HepG2 (cell line): ENCODE data around the gene NTM.

Source experiments
- MIER3 ChIP-seq: IDR thresholded peaks from 2 replicates; pipeline ENCODE4 v1.6.1; 2016; ENCODE audit warnings: missing compliant biosample characterization, borderline replicate concordance
- SP4 ChIP-seq: sonication (generic); formaldehyde crosslinking; IDR thresholded peaks from 2 replicates; pipeline ENCODE4 v1.8.1; 2023; ENCODE audit warnings: mild to moderate bottlenecking, missing genetic modification reagents
- TRIM24 ChIP-seq: sonication (generic); formaldehyde crosslinking; IDR thresholded peaks from 2 replicates; pipeline ENCODE4 v1.8.0; 2022; ENCODE audit warnings: mild to moderate bottlenecking, missing genetic modification reagents
- TF ChIP-seq, protein P1 (sequence below): sonication (generic); formaldehyde crosslinking; IDR thresholded peaks from 2 replicates; pipeline ENCODE4 v1.9.0; 2021; ENCODE audit warnings: missing genetic modification reagents, borderline replicate concordance
- TF ChIP-seq, protein P2 (sequence below): sonication (generic); formaldehyde crosslinking; IDR thresholded peaks from 2 replicates; pipeline ENCODE4 v1.5.0; 2020; ENCODE audit warnings: mild to moderate bottlenecking, missing genetic modification reagents, moderate library complexity

DNA sequence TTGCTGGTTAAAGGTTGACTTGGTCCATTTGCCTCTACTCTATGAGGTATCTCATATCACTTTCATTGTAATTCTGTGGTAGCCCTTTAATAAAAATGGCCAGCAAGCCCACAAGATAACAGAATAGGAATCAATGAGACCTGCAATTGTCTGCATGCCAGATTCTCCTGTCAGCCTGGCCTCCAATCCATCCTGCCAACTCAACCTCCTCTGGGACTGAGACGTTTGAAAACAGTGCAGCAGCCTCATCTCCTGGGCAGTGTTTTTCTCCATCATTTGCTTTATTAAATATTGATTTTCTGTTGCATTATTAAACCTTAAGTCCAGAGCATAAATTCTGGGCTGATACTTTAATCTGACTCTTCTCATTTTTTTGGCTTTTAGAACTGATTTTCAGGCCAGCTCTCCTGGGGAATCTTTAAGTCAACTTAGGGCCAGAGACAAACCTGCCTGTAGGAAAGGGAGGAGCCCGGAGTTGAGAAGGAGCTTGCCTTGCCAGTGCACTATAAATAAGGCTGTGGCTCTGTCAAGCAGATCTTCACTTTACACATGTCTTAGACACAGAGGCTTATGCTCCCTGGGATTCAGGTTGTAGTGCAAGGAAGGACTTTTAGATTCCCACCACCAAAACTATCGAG is 798.0 kb downstream of the NTM start:
- no peak for TF ChIP-seq MIER3
- no peak for TF ChIP-seq SP4
- TF ChIP-seq, protein P1, sequence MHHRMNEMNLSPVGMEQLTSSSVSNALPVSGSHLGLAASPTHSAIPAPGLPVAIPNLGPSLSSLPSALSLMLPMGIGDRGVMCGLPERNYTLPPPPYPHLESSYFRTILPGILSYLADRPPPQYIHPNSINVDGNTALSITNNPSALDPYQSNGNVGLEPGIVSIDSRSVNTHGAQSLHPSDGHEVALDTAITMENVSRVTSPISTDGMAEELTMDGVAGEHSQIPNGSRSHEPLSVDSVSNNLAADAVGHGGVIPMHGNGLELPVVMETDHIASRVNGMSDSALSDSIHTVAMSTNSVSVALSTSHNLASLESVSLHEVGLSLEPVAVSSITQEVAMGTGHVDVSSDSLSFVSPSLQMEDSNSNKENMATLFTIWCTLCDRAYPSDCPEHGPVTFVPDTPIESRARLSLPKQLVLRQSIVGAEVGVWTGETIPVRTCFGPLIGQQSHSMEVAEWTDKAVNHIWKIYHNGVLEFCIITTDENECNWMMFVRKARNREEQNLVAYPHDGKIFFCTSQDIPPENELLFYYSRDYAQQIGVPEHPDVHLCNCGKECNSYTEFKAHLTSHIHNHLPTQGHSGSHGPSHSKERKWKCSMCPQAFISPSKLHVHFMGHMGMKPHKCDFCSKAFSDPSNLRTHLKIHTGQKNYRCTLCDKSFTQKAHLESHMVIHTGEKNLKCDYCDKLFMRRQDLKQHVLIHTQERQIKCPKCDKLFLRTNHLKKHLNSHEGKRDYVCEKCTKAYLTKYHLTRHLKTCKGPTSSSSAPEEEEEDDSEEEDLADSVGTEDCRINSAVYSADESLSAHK (CRISPR knock-in tag): no peak
- TF ChIP-seq, protein P2, sequence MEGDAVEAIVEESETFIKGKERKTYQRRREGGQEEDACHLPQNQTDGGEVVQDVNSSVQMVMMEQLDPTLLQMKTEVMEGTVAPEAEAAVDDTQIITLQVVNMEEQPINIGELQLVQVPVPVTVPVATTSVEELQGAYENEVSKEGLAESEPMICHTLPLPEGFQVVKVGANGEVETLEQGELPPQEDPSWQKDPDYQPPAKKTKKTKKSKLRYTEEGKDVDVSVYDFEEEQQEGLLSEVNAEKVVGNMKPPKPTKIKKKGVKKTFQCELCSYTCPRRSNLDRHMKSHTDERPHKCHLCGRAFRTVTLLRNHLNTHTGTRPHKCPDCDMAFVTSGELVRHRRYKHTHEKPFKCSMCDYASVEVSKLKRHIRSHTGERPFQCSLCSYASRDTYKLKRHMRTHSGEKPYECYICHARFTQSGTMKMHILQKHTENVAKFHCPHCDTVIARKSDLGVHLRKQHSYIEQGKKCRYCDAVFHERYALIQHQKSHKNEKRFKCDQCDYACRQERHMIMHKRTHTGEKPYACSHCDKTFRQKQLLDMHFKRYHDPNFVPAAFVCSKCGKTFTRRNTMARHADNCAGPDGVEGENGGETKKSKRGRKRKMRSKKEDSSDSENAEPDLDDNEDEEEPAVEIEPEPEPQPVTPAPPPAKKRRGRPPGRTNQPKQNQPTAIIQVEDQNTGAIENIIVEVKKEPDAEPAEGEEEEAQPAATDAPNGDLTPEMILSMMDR: no peak
- TF ChIP-seq TRIM24 (CRISPR knock-in tag): no peak
